CD14-positive monocyte (primary cell): ENCODE measurements around the gene COL27A1. TPM values are rescaled to one million over a fixed set of nuclear protein-coding genes. Genes with fewer than 3 reads are reported as not detected.

Source experiments
- DNase-seq, 3 donors: peaks; one replicate each; pipeline ENCODE4 v3.0.0-alpha.2; 2011 to 2022
- H2AFZ ChIP-seq: 2 replicates; pipeline ENCODE4 v1.6.0; 2012; ENCODE audit warnings: mild to moderate bottlenecking, low read depth, low read length, inconsistent platforms; ENCODE audit not compliant: insufficient read depth, poor library complexity, severe bottlenecking
- H3K27ac ChIP-seq, 2 donors: 1 replicate in 1 of 2; 2 replicates in 1 of 2; pipeline ENCODE4 v1.5.1; 2012 to 2013; ENCODE audit warnings: low read length in 2 of 2, control low read depth in 1 of 2, inconsistent platforms in 1 of 2, low read depth in 1 of 2, mild to moderate bottlenecking in 1 of 2
- H3K27me3 ChIP-seq, 2 donors: one replicate each; pipeline versions ENCODE4 v1.6.0 to v1.6.1; 2011 to 2013; ENCODE audit warnings: low read length in 2 of 2; ENCODE audit not compliant: control insufficient read depth in 2 of 2, insufficient read depth in 2 of 2
- H3K36me3 ChIP-seq, 2 donors: replicated peaks in 1 of 2; 1 replicate in 1 of 2; 2 replicates in 1 of 2; pipeline versions ENCODE4 v1.5.1 to v1.6.1; 2012 to 2013; ENCODE audit warnings: low read length in 2 of 2, control low read depth in 1 of 2, inconsistent platforms in 1 of 2, mild to moderate bottlenecking in 1 of 2; ENCODE audit not compliant: insufficient read depth in 2 of 2, control insufficient read depth in 1 of 2
- H3K4me1 ChIP-seq, 2 donors: 1 replicate in 1 of 2; 2 replicates in 1 of 2; pipeline versions ENCODE4 v1.5.1 to v1.6.1; 2012 to 2013; ENCODE audit warnings: low read length in 2 of 2, control low read depth in 1 of 2, inconsistent platforms in 1 of 2, mild to moderate bottlenecking in 1 of 2, moderate library complexity in 1 of 2; ENCODE audit not compliant: insufficient read depth in 2 of 2, control insufficient read depth in 1 of 2
- H3K4me2 ChIP-seq: replicated peaks from 2 replicates; pipeline ENCODE3; 2012; ENCODE audit warnings: low read length, moderate library complexity, mild to moderate bottlenecking; ENCODE audit not compliant: poor library complexity, severe bottlenecking; ENCODE audit errors: extremely low read depth
- H3K4me3 ChIP-seq, 3 experiments: fragments of 200-600 bp in 1 of 3; sonication (generic) in 1 of 3; replicated peaks in 1 of 3; 1 replicate in 2 of 3; 2 replicates in 1 of 3; pipeline ENCODE4 v1.5.1; 2011 to 2013; ENCODE audit warnings: low read length in 3 of 3, mild to moderate bottlenecking in 3 of 3, control low read depth in 2 of 3, low read depth in 2 of 3, inconsistent platforms in 1 of 3, moderate library complexity in 1 of 3
- H3K79me2 ChIP-seq: 2 replicates; pipeline ENCODE4 v1.6.0; 2012; ENCODE audit warnings: mild to moderate bottlenecking, control low read depth, inconsistent platforms, low read length, moderate library complexity; ENCODE audit not compliant: insufficient read depth
- H3K9ac ChIP-seq: 2 replicates; pipeline ENCODE4 v1.6.0; 2017; ENCODE audit warnings: low read length, mild to moderate bottlenecking; ENCODE audit not compliant: insufficient read depth, poor library complexity, severe bottlenecking
- H3K9me3 ChIP-seq, 2 donors: replicated peaks in 1 of 2; 1 replicate in 1 of 2; 2 replicates in 1 of 2; pipeline versions ENCODE4 v1.5.1 to v1.6.1; 2012 to 2013; ENCODE audit warnings: low read length in 2 of 2, control low read depth in 1 of 2; ENCODE audit not compliant: control insufficient read depth in 1 of 2, insufficient read depth in 1 of 2
- H4K20me1 ChIP-seq: 2 replicates; pipeline ENCODE4 v1.6.0; 2012; ENCODE audit warnings: mild to moderate bottlenecking, low read length, control low read depth, moderate library complexity; ENCODE audit not compliant: insufficient read depth
- H3K27ac Mint-ChIP-seq, 7 donors: one replicate each; pipeline ENCODE4 v1.8.0; 2020; ENCODE audit warnings: mild to moderate bottlenecking in 7 of 7, mixed read lengths in 7 of 7, moderate library complexity in 6 of 7, inconsistent platforms in 2 of 7
- H3K27me3 Mint-ChIP-seq, 3 donors: one replicate each; pipeline ENCODE4 v1.8.0; 2021 to 2022; ENCODE audit warnings: low read depth in 3 of 3, mild to moderate bottlenecking in 3 of 3, mixed read lengths in 3 of 3, moderate library complexity in 3 of 3, inconsistent platforms in 1 of 3
- H3K36me3 Mint-ChIP-seq, 2 donors: one replicate each; pipeline ENCODE4 v1.8.0; 2020; ENCODE audit warnings: mixed read lengths in 2 of 2, inconsistent platforms in 1 of 2, mild to moderate bottlenecking in 1 of 2
- H3K4me1 Mint-ChIP-seq: one replicate; pipeline ENCODE4 v1.8.0; 2020; ENCODE audit warnings: mild to moderate bottlenecking, mixed read lengths
- H3K4me3 Mint-ChIP-seq, 2 donors: one replicate each; pipeline ENCODE4 v1.8.0; 2020; ENCODE audit warnings: mild to moderate bottlenecking in 2 of 2, mixed read lengths in 2 of 2, moderate library complexity in 1 of 2
- H3K9me3 Mint-ChIP-seq, 7 donors: one replicate each; pipeline ENCODE4 v1.8.0; 2020 to 2022; ENCODE audit warnings: mixed read lengths in 7 of 7, mild to moderate bottlenecking in 6 of 7, moderate library complexity in 6 of 7, inconsistent platforms in 2 of 7
- CTCF ChIP-seq: fragments of 200-600 bp; IDR thresholded peaks from one replicate; pipeline ENCODE4 v1.8.0; 2022; ENCODE audit warnings: antibody characterized with exemption, mild to moderate bottlenecking
- WGBS: methylation state at CpG from one replicate; pipeline ENCODE4 v1.1.5; 2013; ENCODE audit warnings: missing lambda C conversion rate; ENCODE audit not compliant: insufficient coverage; 5-methylcytosine and 5-hydroxymethylcytosine counted together
- intact Hi-C, 2 donors: fragments of 100-400 bp; cut with micrococcal nuclease; formaldehyde crosslinking; loops; one replicate each; pipeline versions ENCODE4 v1.15.0 to v1.15.1; 2023
- polyA plus RNA-seq, 3 donors: library from polyadenylated mRNA; depleted of rRNA in 1 of 3; unstranded in 2 of 3; stranded (reverse) in 1 of 3; fragments of 300-500 nt in 2 of 3; fragments of >200 nt in 1 of 3; fragmentation: Illumina TruSeq in 2 of 3; gene quantifications; 1 replicate in 2 of 3; 2 replicates in 1 of 3; pipeline ENCODE4 v1.2.3, GENCODE V29; 2012 to 2021

The COL27A1 gene
- polyA plus RNA-seq, 3 donors, result 0.03 TPM; not detected in 2

DNA sequence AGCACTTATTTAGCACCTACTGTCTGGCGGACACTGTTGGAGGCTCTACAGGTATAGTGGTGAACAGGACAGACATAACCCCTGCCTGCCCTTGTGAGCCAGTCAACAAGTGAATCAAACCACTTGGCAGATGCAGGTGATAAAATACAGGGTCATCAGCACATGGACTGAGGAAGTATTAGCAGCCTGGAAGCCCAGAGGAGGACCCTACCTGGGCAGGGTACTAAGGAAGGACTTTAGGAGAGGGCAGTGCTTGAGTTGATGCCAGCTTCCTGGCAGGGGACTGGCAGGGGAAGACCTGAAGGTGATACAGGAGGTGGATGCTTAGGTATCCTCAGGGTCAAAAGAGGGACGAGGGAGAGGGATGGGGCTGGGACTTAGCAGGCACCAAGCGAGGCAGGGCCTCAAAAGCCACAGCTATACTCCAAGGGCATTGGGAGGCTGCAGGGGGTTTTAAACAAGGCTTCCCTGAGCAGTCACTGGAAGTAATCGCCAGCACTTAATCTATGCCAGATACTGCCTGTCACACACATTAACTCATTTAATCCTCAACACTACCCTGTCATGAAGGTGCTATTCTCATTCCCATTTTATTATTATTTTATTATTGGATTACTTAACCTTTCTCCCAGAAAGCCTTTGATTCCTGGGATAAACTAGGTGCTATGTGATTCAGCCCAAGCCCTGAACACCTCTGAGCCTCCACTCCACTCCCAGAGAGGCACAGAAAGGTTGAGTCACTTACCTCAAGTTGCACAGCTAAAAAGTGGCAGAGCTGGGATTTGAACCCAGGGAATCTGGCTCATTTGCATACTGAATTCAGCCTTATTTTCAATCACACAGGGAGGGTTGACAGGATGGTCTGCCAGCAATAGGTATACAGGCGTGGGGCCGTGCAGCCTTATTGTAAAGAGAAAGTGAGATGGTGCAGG lies 103.8 kb downstream of the COL27A1 start:
- Mint-ChIP-seq H3K4me3 (no peak overlapping the region), H3K36me3 (no peaks in the 10 kb centered on the region), H3K27me3 (peaks cover 0 to 4% (median 3%) of the 10 kb centered on the region in 3 donors), H3K4me1 (no peaks in the 10 kb centered on the region), H3K9me3 (peaks cover 0 to 2% (median 0%) of the 10 kb centered on the region in 7 donors), H3K27ac (no peak overlapping the region)
- DNase-seq, result no peak
- H3K9me3 ChIP-seq, result no peaks in the 10 kb centered on the region
- no peak overlapping the region for H3K4me3 ChIP-seq
- TF ChIP-seq CTCF, result no peak
- no peaks in the 10 kb centered on the region for H3K79me2 ChIP-seq
- no peaks in the 10 kb centered on the region for H3K27me3 ChIP-seq
- H3K9ac ChIP-seq, result no peak overlapping the region
- no peak overlapping the region for H2AFZ ChIP-seq
- H3K4me2 ChIP-seq, result no peak overlapping the region
- H4K20me1 ChIP-seq, result no peaks in the 10 kb centered on the region
- intact Hi-C loops, result no loop called here
- H3K27ac ChIP-seq, result no peak overlapping the region
- 90% methylated on average over 2 of the region's 6 CpGs for WGBS
- H3K36me3 ChIP-seq, result no peaks in the 10 kb centered on the region
- no peaks in the 10 kb centered on the region for H3K4me1 ChIP-seq

DNA sequence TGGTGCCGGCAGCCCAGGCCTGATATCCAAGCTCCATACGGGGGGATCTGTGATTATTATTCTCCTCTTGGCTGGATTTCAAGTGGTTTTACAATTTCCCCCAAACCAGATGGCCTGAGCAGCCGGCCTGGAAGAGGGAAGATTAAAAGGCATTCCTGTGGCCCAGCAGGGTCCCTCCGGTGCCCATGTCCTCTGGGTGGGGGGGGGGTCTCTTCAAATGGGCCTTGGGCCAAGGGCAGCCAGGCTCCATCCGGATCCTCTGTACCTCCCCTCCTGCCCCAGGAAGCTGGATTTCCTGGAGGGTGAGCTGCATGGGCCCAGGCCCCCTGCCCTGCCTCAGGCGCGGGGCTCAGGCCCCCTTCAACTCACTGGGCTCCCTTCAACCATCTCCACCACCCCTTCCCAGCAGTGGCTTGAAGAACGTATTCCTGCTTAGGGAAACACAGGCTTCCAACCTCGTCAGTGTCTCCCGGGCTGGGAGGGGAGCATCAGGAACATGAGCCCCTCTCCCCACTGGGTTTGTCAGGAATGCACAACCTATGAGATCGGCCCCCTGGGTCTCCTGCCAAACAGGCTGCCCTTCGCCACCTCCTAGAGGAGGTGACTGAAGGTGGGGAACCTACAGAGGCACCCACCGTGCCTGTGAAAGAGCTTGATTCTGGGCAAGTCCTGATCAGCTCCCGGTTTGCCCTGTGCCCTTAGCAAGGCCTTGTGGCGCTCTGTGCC lies 104.6 kb downstream of the COL27A1 start:
- H3K9me3 Mint-ChIP-seq, result peaks cover 0 to 2% (median 0%) of the 10 kb centered on the region in 7 donors
- H3K27ac Mint-ChIP-seq, result no peak overlapping the region
- H3K27me3 Mint-ChIP-seq, result peaks cover 0 to 4% (median 3%) of the 10 kb centered on the region in 3 donors
- Histone ChIP-seq H2AFZ (no peak overlapping the region), H3K79me2 (no peaks in the 10 kb centered on the region), H3K4me2 (no peak overlapping the region), H3K9me3 (no peaks in the 10 kb centered on the region), H3K27me3 (no peaks in the 10 kb centered on the region), H3K4me1 (no peaks in the 10 kb centered on the region), H3K36me3 (no peaks in the 10 kb centered on the region), H3K4me3 (no peak overlapping the region), H4K20me1 (no peaks in the 10 kb centered on the region), H3K9ac (no peak overlapping the region), H3K27ac (no peak overlapping the region)
- intact Hi-C loops, result no loop called here
- DNase-seq, result no peak
- TF ChIP-seq CTCF, result no peak
- 81% methylated on average over 8 of the region's 15 CpGs for WGBS
- H3K4me3 Mint-ChIP-seq, result no peak overlapping the region
- H3K4me1 Mint-ChIP-seq, result no peaks in the 10 kb centered on the region
- H3K36me3 Mint-ChIP-seq, result no peaks in the 10 kb centered on the region
